Mucosa of rectum (tissue), 2 donors: ENCODE results near the gene NMT1.

Experiments used
- H3K27ac ChIP-seq, 2 donors: one replicate each; pipeline ENCODE4 v1.7.0; 2013; ENCODE audit warnings: inconsistent platforms in 2 of 2, low read depth in 2 of 2, low read length in 2 of 2
- H3K27me3 ChIP-seq, 2 donors: one replicate each; pipeline ENCODE4 v1.7.0; 2013; ENCODE audit warnings: low read length in 2 of 2; ENCODE audit not compliant: control insufficient read depth in 2 of 2, insufficient read depth in 2 of 2
- H3K36me3 ChIP-seq, 2 donors: one replicate each; pipeline ENCODE4 v1.7.0; 2013; ENCODE audit warnings: low read length in 2 of 2; ENCODE audit not compliant: control insufficient read depth in 2 of 2, insufficient read depth in 2 of 2
- H3K4me1 ChIP-seq, 2 donors: one replicate each; pipeline ENCODE4 v1.7.0; 2013; ENCODE audit warnings: low read length in 2 of 2, mild to moderate bottlenecking in 1 of 2; ENCODE audit not compliant: control insufficient read depth in 2 of 2, insufficient read depth in 2 of 2
- H3K4me3 ChIP-seq, 2 donors: one replicate each; pipeline ENCODE4 v1.7.0; 2013; ENCODE audit warnings: low read length in 2 of 2
- H3K9ac ChIP-seq, 2 donors: one replicate each; pipeline ENCODE4 v1.7.0; 2013; ENCODE audit warnings: low read length in 2 of 2, low read depth in 1 of 2, mild to moderate bottlenecking in 1 of 2
- H3K9me3 ChIP-seq, 2 donors: one replicate each; pipeline ENCODE4 v1.7.0; 2013; ENCODE audit warnings: low read length in 2 of 2; ENCODE audit not compliant: control insufficient read depth in 2 of 2
- donor health status: healthy.
- donor health status: Normal muscosa, but diverticular disease.

Gene NMT1

DNA sequence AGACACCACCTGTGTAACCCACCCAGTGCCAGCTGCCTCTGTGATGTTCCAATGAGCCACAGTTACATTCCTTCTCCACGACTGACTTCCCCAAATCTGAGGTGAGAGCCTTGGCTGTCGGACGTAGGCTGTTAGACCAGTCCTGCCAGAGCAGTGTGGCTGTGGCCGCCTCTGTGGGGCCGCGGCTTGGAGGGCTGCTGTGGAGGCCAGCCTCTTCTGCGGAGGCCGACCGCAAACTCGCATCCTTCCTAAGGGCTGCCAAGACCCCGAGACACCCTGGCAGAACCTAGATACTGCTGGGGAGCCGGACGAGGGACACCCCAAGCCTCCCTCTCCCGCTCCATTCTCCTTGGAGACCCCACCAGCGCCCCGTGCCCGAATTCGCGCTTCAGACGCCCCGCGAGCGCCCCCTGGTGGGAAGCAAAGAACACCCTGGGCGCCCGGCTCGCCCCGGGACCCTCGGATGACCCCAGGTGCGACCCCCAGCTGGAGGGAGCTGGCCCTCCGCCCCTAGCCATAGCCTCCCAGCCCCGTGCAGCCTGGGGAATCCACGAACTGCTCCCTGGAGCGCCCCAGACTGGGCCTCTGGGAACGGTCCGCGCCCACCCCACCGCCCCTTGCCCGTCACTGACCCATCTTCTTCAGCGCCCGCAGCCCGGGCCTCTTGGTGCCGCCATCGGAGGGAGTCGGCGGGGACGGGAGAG, 70.7 kb downstream of the NMT1 start:
- H3K4me3 ChIP-seq: peak overlapping the region; percentile 78 to 83
- H3K27ac ChIP-seq: peak overlapping the region; percentile 95 to 97
- H3K36me3 ChIP-seq: no peaks in the 10 kb centered on the region
- H3K4me1 ChIP-seq: peaks cover 60 to 63% of the 10 kb centered on the region in 2 donors
- no peaks in the 10 kb centered on the region for H3K9me3 ChIP-seq
- H3K27me3 ChIP-seq: no peaks in the 10 kb centered on the region
- H3K9ac ChIP-seq: peak overlapping the region; percentile 71 to 90

DNA sequence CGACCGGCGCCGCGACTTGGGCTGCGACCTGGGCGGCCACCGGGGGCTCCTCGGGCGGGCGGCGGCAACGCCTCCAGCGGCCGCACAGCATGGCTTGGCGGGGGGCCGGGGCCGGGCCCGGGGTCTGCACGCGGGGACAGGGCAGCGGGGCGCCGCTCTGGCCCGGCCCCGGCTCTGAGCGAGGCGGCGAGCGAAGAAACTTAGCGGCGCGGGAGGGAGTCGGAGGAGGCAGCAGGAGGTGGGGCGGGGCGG, 71.1 kb downstream of the NMT1 start, which contains the start of gene PLCD3:
PLCD3 (minus strand) TSS at position 196 of the 252 bp plus-strand sequence; CDS start at position 91, 105 bp downstream.
- H3K27ac ChIP-seq: peak within 1 kb of the TSS; percentile 97 to 99
- H3K4me1 ChIP-seq: peaks cover 57 to 60% of the 10 kb centered on the region in 2 donors

DNA sequence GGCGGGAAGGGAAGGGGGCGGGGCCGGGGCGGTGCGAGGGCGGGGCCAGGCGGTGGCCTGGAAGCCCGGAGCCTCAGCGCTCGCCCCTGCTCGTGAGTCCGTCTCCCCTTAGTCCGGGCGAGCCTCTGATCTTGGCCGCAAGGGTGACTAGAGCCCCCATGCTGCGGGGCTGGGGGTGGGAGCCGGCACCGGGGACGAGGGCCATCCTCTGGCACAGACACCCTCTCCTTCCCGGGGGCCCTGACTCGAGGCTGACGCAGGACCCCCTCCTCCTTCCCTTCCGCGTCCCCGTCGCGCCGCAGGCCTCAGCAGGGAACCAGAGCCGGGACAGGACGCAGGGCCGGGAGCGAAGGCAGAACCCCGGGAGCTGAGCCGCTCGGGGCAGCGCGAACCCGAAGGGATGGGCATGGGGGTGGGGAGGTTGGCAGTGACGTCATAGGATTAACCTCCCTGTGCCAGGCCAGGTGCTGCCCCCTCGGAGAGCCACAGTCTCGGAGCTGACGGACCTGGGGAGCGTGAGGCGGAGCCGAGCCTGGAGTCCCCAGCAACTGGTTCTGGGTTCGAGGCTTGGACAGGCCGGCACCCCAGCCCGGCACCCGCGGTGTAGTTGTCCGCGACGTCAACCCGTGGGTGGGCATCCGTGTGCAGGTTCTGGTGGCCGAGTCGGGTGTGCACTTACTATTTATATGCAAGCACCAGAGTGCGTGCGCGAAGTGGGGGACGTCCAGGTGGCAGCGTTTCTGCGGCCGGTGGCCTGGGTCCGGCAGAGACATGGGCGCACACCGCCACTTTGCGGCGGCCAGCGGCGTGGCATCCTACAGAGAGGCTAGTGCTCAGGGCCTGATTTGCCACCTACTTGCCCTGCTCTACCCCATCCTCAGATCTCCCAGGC, 71.7 kb downstream of the NMT1 start:
- peaks cover 52 to 59% of the 10 kb centered on the region in 2 donors for H3K4me1 ChIP-seq
- no peaks in the 10 kb centered on the region for H3K36me3 ChIP-seq
- H3K4me3 ChIP-seq: peak overlapping the region; percentile 84 to 91
- H3K9ac ChIP-seq: peak overlapping the region; percentile 91 to 95
- H3K9me3 ChIP-seq: no peaks in the 10 kb centered on the region
- no peaks in the 10 kb centered on the region for H3K27me3 ChIP-seq
- H3K27ac ChIP-seq: peak overlapping the region; percentile 97 to 99

More for the DNA sequence above, 71.1 kb downstream of the NMT1 start, which contains the start of gene PLCD3:
- Histone ChIP-seq H3K9ac (peak within 1 kb of the TSS; percentile 91 to 95), H3K9me3 (no peaks in the 10 kb centered on the region), H3K36me3 (no peaks in the 10 kb centered on the region), H3K4me3 (peak within 1 kb of the TSS; percentile 84 to 91), H3K27me3 (no peaks in the 10 kb centered on the region)

DNA sequence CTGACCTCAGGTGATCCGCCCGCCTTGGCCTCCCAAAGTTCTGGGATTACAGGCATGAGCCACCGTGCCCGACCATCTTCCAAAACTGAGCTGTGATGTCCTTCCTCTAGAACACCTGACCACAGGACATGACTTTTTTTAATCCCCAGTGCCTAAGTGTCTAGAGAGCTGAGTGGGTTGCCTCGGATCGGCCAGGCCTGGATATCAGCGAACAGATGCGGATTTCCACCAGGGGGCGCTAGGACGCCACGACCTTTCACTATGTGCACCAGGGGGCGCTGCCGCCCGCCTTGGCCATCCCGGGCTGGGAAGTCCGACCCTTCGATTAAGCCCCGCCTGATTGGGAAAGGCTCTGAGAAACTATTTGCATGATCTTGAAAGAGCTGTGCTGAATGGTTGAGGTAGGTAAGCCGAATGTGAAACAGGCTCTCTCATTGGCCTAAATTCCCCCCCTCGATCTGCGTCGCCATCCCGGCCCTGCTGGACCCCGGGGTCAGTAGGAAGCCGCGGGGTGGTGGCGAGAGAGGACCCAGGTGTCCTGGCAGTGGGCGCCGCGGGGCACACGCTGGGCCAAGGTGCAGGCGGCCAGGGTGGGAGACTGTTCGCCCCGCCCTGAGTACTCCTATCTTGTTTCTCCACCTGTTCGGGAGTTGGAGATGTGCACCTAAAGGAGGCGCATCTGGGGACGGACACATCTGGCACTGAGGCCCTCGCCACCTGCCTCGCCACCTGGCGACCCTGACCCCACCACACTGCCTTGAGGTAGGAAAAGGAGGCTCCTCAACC, 74.3 kb downstream of the NMT1 start, which contains the start of gene ACBD4:
ACBD4 (plus strand) TSS at position 496 of the 786 bp plus-strand sequence. CDS start 458 bp downstream, outside the sequence.
- Histone ChIP-seq H3K27ac (peak within 1 kb of the TSS; percentile 75 to 83), H3K4me1 (peaks cover 27 to 34% of the 10 kb centered on the region in 2 donors), H3K9me3 (no peaks in the 10 kb centered on the region), H3K27me3 (no peaks in the 10 kb centered on the region), H3K9ac (peak within 1 kb of the TSS; percentile 79 to 92), H3K36me3 (peaks cover 0 to 3% of the 10 kb centered on the region in 2 donors), H3K4me3 (peak within 1 kb of the TSS; percentile 87 to 93)

DNA sequence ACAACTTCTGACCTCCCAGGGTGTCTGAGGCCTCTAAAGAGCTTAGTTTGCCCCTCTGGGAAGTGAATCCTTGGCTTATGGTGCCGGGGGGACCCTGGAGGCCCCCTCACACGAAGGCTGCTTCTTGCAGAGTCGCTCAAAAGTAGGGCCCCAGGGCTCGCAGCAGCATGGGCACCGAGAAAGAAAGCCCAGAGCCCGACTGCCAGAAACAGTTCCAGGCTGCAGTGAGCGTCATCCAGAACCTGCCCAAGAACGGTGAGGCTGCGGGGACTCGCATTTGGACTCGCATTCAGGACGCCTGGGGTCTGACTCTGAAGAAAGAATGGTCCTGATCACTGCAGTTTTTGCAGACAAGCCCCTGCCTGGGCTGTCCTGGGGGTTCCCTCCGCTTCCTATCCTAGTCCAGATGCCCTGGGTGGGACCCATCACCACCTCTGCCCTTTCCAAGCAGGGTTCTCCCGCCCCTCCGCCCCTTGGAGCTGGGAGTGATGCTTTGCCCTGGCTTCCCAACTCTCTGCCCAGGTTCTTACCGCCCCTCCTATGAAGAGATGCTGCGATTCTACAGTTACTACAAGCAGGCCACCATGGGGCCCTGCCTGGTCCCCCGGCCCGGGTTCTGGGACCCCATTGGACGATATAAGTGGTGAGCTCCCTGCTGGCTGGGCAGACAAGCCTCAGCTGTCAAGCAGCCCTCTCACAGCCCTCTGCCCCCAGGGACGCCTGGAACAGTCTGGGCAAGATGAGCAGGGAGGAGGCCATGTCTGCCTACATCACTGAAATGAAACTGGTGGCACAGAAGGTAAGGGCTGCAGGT, 75.1 kb downstream of the NMT1 start:
- H3K4me1 ChIP-seq: peaks cover 20 to 26% of the 10 kb centered on the region in 2 donors
- H3K27ac ChIP-seq: peak overlapping the region; percentile 75 to 83
- peak overlapping the region; percentile 87 to 93 for H3K4me3 ChIP-seq
- peaks cover 0 to 3% of the 10 kb centered on the region in 2 donors for H3K36me3 ChIP-seq
- peak overlapping the region; percentile 79 to 92 for H3K9ac ChIP-seq
- H3K9me3 ChIP-seq: no peaks in the 10 kb centered on the region
- H3K27me3 ChIP-seq: no peaks in the 10 kb centered on the region

DNA sequence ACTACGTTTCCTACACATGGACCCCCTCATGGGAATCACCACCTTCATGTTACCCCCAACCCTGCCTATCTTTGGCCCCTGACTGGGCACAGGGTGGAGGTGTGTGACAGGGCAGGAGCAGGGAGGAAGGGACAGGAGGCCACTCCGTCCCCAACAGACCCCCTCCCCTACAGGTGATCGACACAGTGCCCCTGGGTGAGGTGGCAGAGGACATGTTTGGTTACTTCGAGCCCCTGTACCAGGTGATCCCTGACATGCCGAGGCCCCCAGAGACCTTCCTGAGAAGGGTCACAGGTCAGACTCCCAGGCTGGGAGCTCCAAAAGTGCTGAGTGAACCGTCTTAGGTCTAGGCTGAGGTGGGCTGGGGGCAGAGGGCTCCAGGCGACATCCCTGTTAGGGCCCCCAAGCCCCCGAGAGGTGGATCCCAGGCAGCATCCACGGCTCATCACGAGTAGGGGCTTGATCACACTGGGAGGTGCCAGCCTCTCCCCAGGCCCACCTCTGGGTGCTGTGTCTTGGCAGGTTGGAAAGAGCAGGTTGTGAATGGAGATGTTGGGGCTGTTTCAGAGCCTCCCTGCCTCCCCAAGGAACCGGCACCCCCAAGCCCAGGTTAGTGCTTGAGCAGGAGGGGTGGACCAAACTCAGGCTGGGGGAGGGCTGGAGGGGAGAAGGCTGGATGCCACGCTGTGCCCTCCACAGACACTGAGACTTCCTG, 75.9 kb downstream of the NMT1 start:
- Histone ChIP-seq H3K4me3 (peak overlapping the region; percentile 26 to 87), H3K27me3 (no peaks in the 10 kb centered on the region), H3K9ac (no peak overlapping the region), H3K4me1 (peaks cover 18 to 23% of the 10 kb centered on the region in 2 donors), H3K9me3 (no peaks in the 10 kb centered on the region), H3K36me3 (peaks cover 0 to 3% of the 10 kb centered on the region in 2 donors), H3K27ac (no peak overlapping the region)

DNA sequence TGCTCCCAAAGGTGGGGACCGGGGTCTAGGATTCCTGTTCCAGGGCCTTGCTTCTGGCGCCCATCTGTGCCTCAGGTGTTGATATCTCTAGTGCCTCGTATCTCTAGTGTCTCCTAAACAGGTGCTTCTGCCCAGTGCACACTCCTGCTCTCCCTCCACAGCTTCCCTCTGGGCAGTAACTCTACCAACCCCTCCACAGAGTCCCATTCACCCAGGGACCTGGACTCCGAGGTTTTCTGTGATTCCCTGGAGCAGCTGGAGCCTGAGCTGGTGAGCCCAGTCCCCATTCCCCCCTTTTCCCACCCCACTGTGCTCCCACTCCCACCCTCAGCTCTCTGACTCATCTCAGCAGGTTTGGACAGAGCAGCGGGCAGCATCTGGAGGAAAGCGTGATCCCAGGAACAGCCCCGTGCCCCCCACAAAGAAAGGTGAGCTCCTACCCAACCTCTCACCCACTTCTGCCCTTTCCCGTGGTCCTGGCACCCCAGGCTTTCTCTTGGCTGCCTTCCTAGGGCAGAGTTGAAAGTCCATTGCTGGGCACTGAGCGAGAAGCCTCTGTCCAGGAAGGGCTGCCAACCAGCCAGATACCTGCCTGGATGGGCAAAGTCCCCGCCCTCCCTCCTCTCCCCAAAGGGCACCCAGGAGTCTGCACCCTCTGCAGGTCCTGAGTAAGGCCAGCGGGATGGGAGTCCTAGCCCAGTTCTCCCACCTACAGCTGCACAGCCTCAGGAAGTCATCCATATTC, 76.6 kb downstream of the NMT1 start:
- H3K4me3 ChIP-seq: no peak overlapping the region
- peaks cover 17 to 22% of the 10 kb centered on the region in 2 donors for H3K4me1 ChIP-seq
- H3K27ac ChIP-seq: no peak overlapping the region
- no peak overlapping the region for H3K9ac ChIP-seq
- no peaks in the 10 kb centered on the region for H3K27me3 ChIP-seq
- peaks cover 0 to 3% of the 10 kb centered on the region in 2 donors for H3K36me3 ChIP-seq
- H3K9me3 ChIP-seq: no peaks in the 10 kb centered on the region

DNA sequence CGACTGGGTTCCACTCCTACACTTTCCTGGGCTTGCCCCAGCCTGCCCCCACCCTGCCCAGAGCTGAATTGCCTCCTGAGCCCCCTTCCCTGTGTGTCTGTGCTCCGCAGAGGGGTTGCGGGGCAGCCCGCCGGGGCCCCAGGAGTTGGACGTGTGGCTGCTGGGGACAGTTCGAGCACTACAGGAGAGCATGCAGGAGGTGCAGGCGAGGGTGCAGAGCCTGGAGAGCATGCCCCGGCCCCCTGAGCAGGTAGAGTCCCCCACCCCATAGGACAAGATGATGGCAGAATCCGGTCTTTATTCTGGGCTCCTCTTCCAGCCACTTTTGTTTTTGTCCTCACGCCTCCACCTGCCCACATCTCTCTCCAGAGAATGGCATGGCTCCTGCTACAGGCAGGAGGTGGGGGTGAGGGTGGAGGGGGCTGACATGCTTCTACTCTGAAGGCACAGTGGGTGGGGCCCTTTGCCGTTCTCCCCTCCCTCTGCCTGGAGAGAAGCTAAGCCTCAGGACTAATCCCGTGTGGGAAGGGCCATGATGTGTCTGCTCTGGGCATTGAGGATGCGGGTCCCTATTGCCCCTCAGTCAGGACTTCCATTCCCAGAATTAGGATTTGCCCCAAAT, 77.9 kb downstream of the NMT1 start:
- Histone ChIP-seq H3K36me3 (peaks cover 0 to 3% of the 10 kb centered on the region in 2 donors), H3K4me1 (peaks cover 14 to 23% of the 10 kb centered on the region in 2 donors), H3K9ac (no peak overlapping the region), H3K27ac (no peak overlapping the region), H3K27me3 (no peaks in the 10 kb centered on the region), H3K4me3 (no peak overlapping the region), H3K9me3 (no peaks in the 10 kb centered on the region)
